KG1 (cell line): ENCODE measurements around the gene NKX1-2.

Experiments
- DNase-seq: peaks from one replicate; lab custom pipeline; 2025; lab: John Stamatoyannopoulos, UW

NKX1-2 gene

GRCh38 chr10:124450012-124450782 is at the start of gene NKX1-2:
Gene NKX1-2 (minus strand): TSS chr10:124450035. CDS start chr10:124449943, 92 bp downstream.
- no peak for DNase-seq

GRCh38 chr10:124498056-124498455 is 48.2 kb upstream of the NKX1-2 start:
- DNase-seq = no peak

GRCh38 chr10:124497196-124497881 is 47.5 kb upstream of the NKX1-2 start:
- DNase-seq = no peak

GRCh38 chr10:124496620-124497019 is 46.8 kb upstream of the NKX1-2 start:
- no peak for DNase-seq

GRCh38 chr10:124496150-124496549 is 46.3 kb upstream of the NKX1-2 start:
- no peak for DNase-seq

- no peak for DNase-seq
Observed at GRCh38 chr10:124495725-124496124, 45.9 kb upstream of the NKX1-2 start.

GRCh38 chr10:124495162-124495561 is 45.3 kb upstream of the NKX1-2 start:
- DNase-seq = no peak

GRCh38 chr10:124494046-124494807 is 44.4 kb upstream of the NKX1-2 start:
- DNase-seq = no peak

GRCh38 chr10:124493214-124493882 is 43.5 kb upstream of the NKX1-2 start:
- no peak for DNase-seq

- no peak for DNase-seq
Observed at GRCh38 chr10:124492266-124492665, 42.4 kb upstream of the NKX1-2 start.

- no peak for DNase-seq
Observed at GRCh38 chr10:124491105-124491504, 41.3 kb upstream of the NKX1-2 start.

GRCh38 chr10:124486635-124487034 is 36.8 kb upstream of the NKX1-2 start:
- DNase-seq = no peak

GRCh38 chr10:124484661-124485060 is 34.8 kb upstream of the NKX1-2 start:
- DNase-seq = no peak

GRCh38 chr10:124484031-124484430 is 34.2 kb upstream of the NKX1-2 start:
- no peak for DNase-seq

GRCh38 chr10:124482876-124483275 is 33.0 kb upstream of the NKX1-2 start:
- no peak for DNase-seq

- DNase-seq = no peak
Observed at GRCh38 chr10:124482236-124482800, 32.5 kb upstream of the NKX1-2 start.

GRCh38 chr10:124481717-124482116 is 31.9 kb upstream of the NKX1-2 start:
- DNase-seq = no peak

- DNase-seq = no peak
Observed at GRCh38 chr10:124480860-124481259, 31.0 kb upstream of the NKX1-2 start.

GRCh38 chr10:124478515-124478914 is 28.7 kb upstream of the NKX1-2 start:
- DNase-seq = no peak

- DNase-seq = no peak
Observed at GRCh38 chr10:124477614-124478363, 28.0 kb upstream of the NKX1-2 start.
